HL-60/S4 (cell line): ENCODE data around the gene CBLL1.

Source experiments
- in situ Hi-C: fragments of 300-500 bp; cut with MboI; formaldehyde crosslinking; loops from 2 replicates; pipeline ENCODE4 v1.14.3; 2022; ENCODE audit warnings: low sequenced_read_pairs

CBLL1 gene

GRCh38 chr7:107742678-107743566, 1.0 kb upstream of the CBLL1 start:
- in situ Hi-C loops = no loop called here

GRCh38 chr7:107744345-107744750, 406 bp downstream of the CBLL1 start:
- in situ Hi-C loops = no loop called here

- in situ Hi-C loops = no loop called here
Observed at GRCh38 chr7:107746006-107746405, 2.1 kb downstream of the CBLL1 start.

- in situ Hi-C loops = no loop called here
Observed at GRCh38 chr7:107751113-107751512, 7.2 kb downstream of the CBLL1 start.

- in situ Hi-C loops = no loop called here
Observed at GRCh38 chr7:107754642-107755041, 10.7 kb downstream of the CBLL1 start.

- in situ Hi-C loops = no loop called here
Observed at GRCh38 chr7:107758667-107759066, 14.7 kb downstream of the CBLL1 start.

- in situ Hi-C loops = no loop called here
Observed at GRCh38 chr7:107767391-107767790, 23.4 kb downstream of the CBLL1 start.

- in situ Hi-C loops = no loop called here
Observed at GRCh38 chr7:107768263-107768662, 24.3 kb downstream of the CBLL1 start.

GRCh38 chr7:107773027-107773426, 29.1 kb downstream of the CBLL1 start:
- in situ Hi-C loops = no loop called here

- in situ Hi-C loops = no loop called here
Observed at GRCh38 chr7:107777702-107778101, 33.8 kb downstream of the CBLL1 start.

GRCh38 chr7:107778283-107778682, 34.3 kb downstream of the CBLL1 start:
- in situ Hi-C loops = no loop called here

- in situ Hi-C loops = no loop called here
Observed at GRCh38 chr7:107779647-107780099, 35.7 kb downstream of the CBLL1 start.

- in situ Hi-C loops = no loop called here
Observed at GRCh38 chr7:107782374-107782773, 38.4 kb downstream of the CBLL1 start.

- in situ Hi-C loops = no loop called here
Observed at GRCh38 chr7:107783648-107784047, 39.7 kb downstream of the CBLL1 start.

GRCh38 chr7:107785170-107785569, 41.2 kb downstream of the CBLL1 start:
- in situ Hi-C loops = no loop called here

GRCh38 chr7:107785926-107786325, 42.0 kb downstream of the CBLL1 start:
- in situ Hi-C loops = no loop called here

GRCh38 chr7:107788216-107788615, 44.3 kb downstream of the CBLL1 start:
- in situ Hi-C loops = no loop called here

- in situ Hi-C loops = no loop called here
Observed at GRCh38 chr7:107788662-107789061, 44.7 kb downstream of the CBLL1 start.

GRCh38 chr7:107789647-107790046, 45.7 kb downstream of the CBLL1 start:
- in situ Hi-C loops = no loop called here

- in situ Hi-C loops = no loop called here
Observed at GRCh38 chr7:107792364-107792763, 48.4 kb downstream of the CBLL1 start.

GRCh38 chr7:107799647-107800264, 55.8 kb downstream of the CBLL1 start:
- in situ Hi-C loops = no loop called here

GRCh38 chr7:107803009-107803610, 59.2 kb downstream of the CBLL1 start, which contains the start of gene SLC26A3:
SLC26A3 (minus strand) TSS chr7:107803223; CDS start chr7:107794509, 8,714 bp downstream.
- in situ Hi-C loops = no loop called here
